PC-9 (cell line): ENCODE measurements around the gene CD300E. TPM values are rescaled to one million over a fixed set of nuclear protein-coding genes. Genes with fewer than 3 reads are reported as not detected.
"Not testable (repeated sequence)": the region's sequence is repeated elsewhere in the genome, so short reads cannot be mapped to it uniquely, and the experiment has no call there.

Experiments used
- BruUV-seq: library from RNA; stranded (reverse); fragments of 400-500 nt; replicated peaks from 2 replicates; lab custom pipeline; 2021; lab: Mats Ljungman, UMichigan
- CTCF ChIA-PET: fragments of 300-600 bp; sonication (Branson Sonifier 250); formaldehyde crosslinking; loops from one replicate; lab custom pipeline; 2022; ENCODE audit warnings: antibody characterized with exemption; lab: Charles Lee
- POLR2A ChIA-PET: fragments of 300-600 bp; sonication (Branson Sonifier 250); formaldehyde crosslinking; loops from one replicate; lab custom pipeline; 2022; ENCODE audit warnings: antibody characterized with exemption; ENCODE audit not compliant: unreplicated experiment; lab: Charles Lee
- DNase-seq, 2 experiments: peaks; one replicate each; pipeline versions ENCODE4 v3.0.0 to v3.0.0-alpha.2; 2015 to 2022; ENCODE audit warnings: mixed read lengths in 1 of 2
- H2AFZ ChIP-seq: fragments of 200-600 bp; sonication (generic); 2 replicates; pipeline ENCODE4 v1.8.1; 2017; ENCODE audit warnings: antibody characterized with exemption
- H3F3A ChIP-seq: fragments of 200-600 bp; sonication (generic); 2 replicates; pipeline ENCODE4 v1.8.1; 2017; ENCODE audit warnings: antibody characterized with exemption, mild to moderate bottlenecking, low read depth; ENCODE audit not compliant: insufficient read depth
- H3K27ac ChIP-seq: fragments of 200-600 bp; sonication (generic); 2 replicates; pipeline ENCODE4 v1.6.1; 2016; ENCODE audit warnings: mixed run types
- H3K27me3 ChIP-seq: fragments of 200-600 bp; sonication (generic); 2 replicates; pipeline ENCODE4 v1.6.1; 2016; ENCODE audit warnings: low read depth, mixed run types; ENCODE audit not compliant: insufficient read depth
- H3K36me3 ChIP-seq: fragments of 200-600 bp; sonication (generic); 2 replicates; pipeline ENCODE4 v1.6.1; 2016; ENCODE audit warnings: low read depth, mixed run types
- H3K4me1 ChIP-seq: fragments of 200-600 bp; sonication (generic); replicated peaks from 2 replicates; pipeline ENCODE4 v1.6.1; 2016; ENCODE audit warnings: mixed run types; ENCODE audit not compliant: insufficient read depth
- H3K4me2 ChIP-seq: fragments of 200-600 bp; sonication (generic); 2 replicates; pipeline ENCODE4 v1.6.1; 2017; ENCODE audit warnings: mixed run types
- H3K4me3 ChIP-seq: fragments of 200-600 bp; sonication (generic); 2 replicates; pipeline ENCODE4 v1.6.1; 2016; ENCODE audit warnings: mixed run types
- H3K79me2 ChIP-seq: fragments of 200-600 bp; sonication (generic); 2 replicates; pipeline ENCODE4 v1.6.1; 2017; ENCODE audit warnings: low read depth, mixed run types
- H3K9me2 ChIP-seq: fragments of 200-600 bp; sonication (generic); 2 replicates; pipeline ENCODE4 v1.8.1; 2017; ENCODE audit warnings: mild to moderate bottlenecking; ENCODE audit not compliant: insufficient read depth
- H3K9me3 ChIP-seq: fragments of 200-600 bp; sonication (generic); 2 replicates; pipeline ENCODE4 v1.8.1; 2016; ENCODE audit warnings: low read depth; ENCODE audit not compliant: insufficient read depth
- H4K20me1 ChIP-seq: fragments of 200-600 bp; sonication (generic); 2 replicates; pipeline ENCODE4 v1.8.1; 2017; ENCODE audit not compliant: insufficient read depth
- CTCF ChIP-seq: fragments of 200-600 bp; sonication (generic); conservative IDR thresholded peaks from 2 replicates; pipeline ENCODE4 v1.6.1; 2017; ENCODE audit warnings: mixed run types, antibody characterized with exemption, mild to moderate bottlenecking, moderate library complexity
- EZH2 ChIP-seq: fragments of 200-600 bp; sonication (generic); IDR thresholded peaks from 2 replicates; pipeline ENCODE4 v1.8.0; 2017; ENCODE audit warnings: antibody characterized with exemption, low read depth
- intact Hi-C: fragments of 100-400 bp; cut with micrococcal nuclease; formaldehyde crosslinking; loops from one replicate; pipeline ENCODE4 v1.10.0; 2022; ENCODE audit not compliant: unreplicated experiment
- total RNA-seq: library from RNA; stranded (reverse); gene quantifications from 2 replicates; pipeline ENCODE4 v1.2.3, GENCODE V29; 2021

Gene CD300E
- total RNA-seq, 1 experiment from 2014 or later = not detected

- Histone ChIP-seq H3K4me1 (no peaks in the 10 kb centered on the region), H3K9me2 (no peaks in the 10 kb centered on the region), H3K79me2 (no peaks in the 10 kb centered on the region), H4K20me1 (no peaks in the 10 kb centered on the region), H3K4me3 (no peak overlapping the region), H3K4me2 (no peak overlapping the region), H3K27ac (no peak overlapping the region), H2AFZ (no peak overlapping the region), H3K9me3 (no peaks in the 10 kb centered on the region), H3K27me3 (peaks cover 84% of the 10 kb centered on the region), H3F3A (no peaks in the 10 kb centered on the region), H3K36me3 (no peaks in the 10 kb centered on the region)
- TF ChIP-seq EZH2 (no peak), CTCF (no peak)
- intact Hi-C loops = no loop called here
- BruUV-seq = no TSS peak
- ChIA-PET POLR2A (no interaction called here), CTCF (interaction anchor here (0.6 kb wide), 1 partner anchor 33 kb away, joined by 4 read pairs; no protein-coding TSS in a partner anchor)
- no peak for DNase-seq
Measured at GRCh38 chr17:74631468-74632450, 8.2 kb upstream of the CD300E start.

GRCh38 chr17:74630251-74630650, 6.7 kb upstream of the CD300E start:
- H3K27me3 ChIP-seq = peaks cover 79% of the 10 kb centered on the region
- CTCF ChIA-PET, H3K79me2 ChIP-seq, H3F3A ChIP-seq, H3K36me3 ChIP-seq, H3K27ac ChIP-seq, H3K4me3 ChIP-seq, H3K4me2 ChIP-seq, H3K4me1 ChIP-seq, BruUV-seq, H4K20me1 ChIP-seq, DNase-seq, H3K9me3 ChIP-seq, H3K9me2 ChIP-seq, intact Hi-C loops, H2AFZ ChIP-seq, POLR2A ChIA-PET: not testable (repeated sequence)

DNA sequence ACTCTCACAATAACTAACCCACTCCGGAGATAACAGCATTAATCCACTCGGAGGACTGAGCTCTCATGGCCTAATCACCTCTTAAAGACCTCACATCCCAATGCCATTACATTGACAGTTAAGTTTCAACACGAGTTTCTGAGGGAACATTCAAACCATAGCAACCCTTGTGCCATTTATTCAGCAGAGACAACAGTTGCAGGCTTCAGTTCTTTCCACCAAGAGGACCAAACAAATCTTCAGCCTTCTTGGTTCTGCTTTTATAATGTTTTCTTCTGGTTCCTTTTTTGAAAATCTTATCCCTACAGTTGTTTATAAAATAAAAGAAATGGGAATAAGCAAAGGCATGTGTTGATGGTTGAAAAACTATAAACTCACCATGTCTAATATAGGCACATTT, 2.1 kb upstream of the CD300E start:
- Histone ChIP-seq H3K4me2 (no peak overlapping the region), H3K9me3 (no peaks in the 10 kb centered on the region), H3K4me1 (no peaks in the 10 kb centered on the region), H3K36me3 (no peaks in the 10 kb centered on the region), H3K79me2 (no peaks in the 10 kb centered on the region), H3K9me2 (no peaks in the 10 kb centered on the region), H3K4me3 (no peak overlapping the region), H3F3A (no peaks in the 10 kb centered on the region), H4K20me1 (no peaks in the 10 kb centered on the region), H2AFZ (no peak overlapping the region), H3K27me3 (peaks cover 83% of the 10 kb centered on the region), H3K27ac (no peak overlapping the region)
- TF ChIP-seq CTCF (no peak), EZH2 (no peak)
- POLR2A ChIA-PET = no interaction called here
- no TSS peak for BruUV-seq
- CTCF ChIA-PET = no interaction called here
- no peak for DNase-seq
- intact Hi-C loops = no loop called here
